Cardiac muscle cell (in vitro differentiated cells and primary cell): ENCODE measurements around the gene GABBR2. TPM values are rescaled to one million over a fixed set of nuclear protein-coding genes. Genes with fewer than 3 reads are reported as not detected.

Source experiments
- DNase-seq, 2 donors: peaks; one replicate each; pipeline versions ENCODE4 v3.0.0 to v3.0.0-alpha.2; 2010 to 2017; ENCODE audit warnings: low read depth in 1 of 2, low spot score in 1 of 2
- H3K27ac ChIP-seq: fragments of 200-600 bp; sonication (generic); 2 replicates; pipeline ENCODE4 v1.5.1; 2016
- H3K27me3 ChIP-seq: fragments of 200-600 bp; sonication (generic); 2 replicates; pipeline ENCODE4 v1.6.0; 2016; ENCODE audit warnings: control low read depth
- H3K36me3 ChIP-seq: fragments of 200-600 bp; sonication (generic); 2 replicates; pipeline ENCODE4 v1.5.1; 2016; ENCODE audit warnings: control low read depth
- H3K4me1 ChIP-seq: fragments of 200-600 bp; sonication (generic); 2 replicates; pipeline ENCODE4 v1.8.1; 2017; ENCODE audit warnings: low read depth, mild to moderate bottlenecking, mixed run types
- H3K4me3 ChIP-seq: fragments of 200-600 bp; sonication (generic); 2 replicates; pipeline ENCODE4 v1.5.1; 2016; ENCODE audit warnings: mild to moderate bottlenecking
- H3K9me3 ChIP-seq: fragments of 200-600 bp; sonication (generic); 2 replicates; pipeline ENCODE4 v1.5.1; 2017; ENCODE audit warnings: low read depth, mild to moderate bottlenecking, control low read depth
- polyA plus RNA-seq: library from polyadenylated mRNA; unstranded; fragments of >200 nt; fragmentation: Nextera tagmentation; extraction: Ambion mirVana; gene quantifications from 2 replicates; pipeline ENCODE4 v1.2.1, GENCODE V29; 2016
- total RNA-seq: library from RNA; depleted of rRNA; stranded (reverse); fragments of >200 nt; gene quantifications from 2 replicates; pipeline ENCODE4 v1.2.3, GENCODE V29; 2016
- TF ChIP-seq, protein P1 (sequence below): IDR thresholded peaks from 2 replicates; pipeline ENCODE4 v1.5.1; 2012; ENCODE audit warnings: low read depth, mild to moderate bottlenecking, low read length

The GABBR2 gene
- total and polyA plus RNA-seq, 2 experiments from 2014 or later = 0.06 TPM; not detected in 1

DNA sequence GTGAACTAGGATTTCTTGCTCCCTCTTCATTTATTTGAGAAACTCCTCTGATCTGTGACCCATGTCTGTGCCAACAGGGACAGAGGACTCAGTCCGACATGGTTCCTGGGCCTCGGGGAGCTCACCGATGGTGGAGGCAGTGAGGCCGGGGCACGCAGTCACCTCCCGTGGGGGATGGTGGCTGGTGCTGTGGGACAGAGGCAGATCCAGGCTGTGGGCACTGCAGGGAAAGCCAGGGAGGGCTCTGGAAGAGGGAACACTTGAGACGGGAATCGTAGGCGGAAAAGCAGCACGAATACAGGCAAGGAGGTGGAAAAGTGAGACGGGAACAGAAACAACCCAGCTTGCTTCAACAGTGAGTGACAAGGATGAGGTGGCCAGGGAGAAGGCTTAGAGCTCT lies 127.8 kb downstream of the GABBR2 start:
- TF ChIP-seq, protein P1, sequence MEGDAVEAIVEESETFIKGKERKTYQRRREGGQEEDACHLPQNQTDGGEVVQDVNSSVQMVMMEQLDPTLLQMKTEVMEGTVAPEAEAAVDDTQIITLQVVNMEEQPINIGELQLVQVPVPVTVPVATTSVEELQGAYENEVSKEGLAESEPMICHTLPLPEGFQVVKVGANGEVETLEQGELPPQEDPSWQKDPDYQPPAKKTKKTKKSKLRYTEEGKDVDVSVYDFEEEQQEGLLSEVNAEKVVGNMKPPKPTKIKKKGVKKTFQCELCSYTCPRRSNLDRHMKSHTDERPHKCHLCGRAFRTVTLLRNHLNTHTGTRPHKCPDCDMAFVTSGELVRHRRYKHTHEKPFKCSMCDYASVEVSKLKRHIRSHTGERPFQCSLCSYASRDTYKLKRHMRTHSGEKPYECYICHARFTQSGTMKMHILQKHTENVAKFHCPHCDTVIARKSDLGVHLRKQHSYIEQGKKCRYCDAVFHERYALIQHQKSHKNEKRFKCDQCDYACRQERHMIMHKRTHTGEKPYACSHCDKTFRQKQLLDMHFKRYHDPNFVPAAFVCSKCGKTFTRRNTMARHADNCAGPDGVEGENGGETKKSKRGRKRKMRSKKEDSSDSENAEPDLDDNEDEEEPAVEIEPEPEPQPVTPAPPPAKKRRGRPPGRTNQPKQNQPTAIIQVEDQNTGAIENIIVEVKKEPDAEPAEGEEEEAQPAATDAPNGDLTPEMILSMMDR = no peak
- no peak overlapping the region for H3K27ac ChIP-seq
- no peaks in the 10 kb centered on the region for H3K4me1 ChIP-seq
- no peak overlapping the region for H3K4me3 ChIP-seq
- DNase-seq = no peak
- H3K9me3 ChIP-seq = no peaks in the 10 kb centered on the region
- H3K36me3 ChIP-seq = no peaks in the 10 kb centered on the region
- no peaks in the 10 kb centered on the region for H3K27me3 ChIP-seq

DNA sequence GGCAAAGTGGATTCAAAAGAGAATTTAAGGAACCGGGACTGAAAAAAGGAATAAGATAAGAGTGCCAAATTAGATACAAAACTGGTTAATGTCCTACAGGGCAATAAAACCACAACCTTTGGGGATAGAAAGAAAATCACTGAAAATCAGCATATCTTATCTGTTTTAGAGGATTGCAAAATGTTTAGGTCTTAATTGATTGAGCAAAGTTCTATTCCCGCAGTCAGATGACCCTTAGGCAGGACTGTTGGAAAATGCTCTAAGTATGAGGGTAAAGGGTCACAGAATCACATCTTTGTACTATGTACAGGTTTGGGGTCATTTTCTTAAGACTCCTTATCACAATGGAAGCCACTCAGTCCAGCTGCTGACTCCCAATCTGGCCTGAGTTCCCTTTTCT lies 129.0 kb downstream of the GABBR2 start:
- Histone ChIP-seq H3K36me3 (no peaks in the 10 kb centered on the region), H3K27me3 (no peaks in the 10 kb centered on the region), H3K9me3 (no peaks in the 10 kb centered on the region), H3K4me3 (no peak overlapping the region), H3K27ac (no peak overlapping the region), H3K4me1 (no peaks in the 10 kb centered on the region)
- TF ChIP-seq, protein P1 = no peak
- no peak for DNase-seq

DNA sequence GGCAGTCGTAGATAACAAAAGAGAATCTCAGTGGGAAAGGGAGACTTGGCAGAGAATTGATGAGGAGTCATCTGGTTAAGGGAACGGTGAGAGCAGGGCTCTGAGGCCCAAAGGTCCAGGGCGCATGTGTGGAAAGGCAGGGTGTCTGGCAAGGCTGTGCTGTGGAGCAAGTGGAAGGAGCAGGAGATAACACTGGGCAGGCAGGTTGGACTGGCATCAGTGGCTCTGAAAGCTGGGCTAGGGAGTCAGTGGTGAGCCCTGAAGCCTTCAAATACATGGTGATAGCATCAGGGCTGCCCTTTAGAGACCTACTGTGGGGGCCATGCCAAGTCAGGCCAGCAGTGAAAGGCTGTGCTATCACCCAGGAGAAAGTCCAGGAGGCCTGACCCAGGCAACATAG lies 131.3 kb downstream of the GABBR2 start:
- H3K9me3 ChIP-seq = no peaks in the 10 kb centered on the region
- TF ChIP-seq, protein P1 = no peak
- no peaks in the 10 kb centered on the region for H3K36me3 ChIP-seq
- H3K27ac ChIP-seq = no peak overlapping the region
- no peak overlapping the region for H3K4me3 ChIP-seq
- H3K4me1 ChIP-seq = no peaks in the 10 kb centered on the region
- no peak for DNase-seq
- no peaks in the 10 kb centered on the region for H3K27me3 ChIP-seq

DNA sequence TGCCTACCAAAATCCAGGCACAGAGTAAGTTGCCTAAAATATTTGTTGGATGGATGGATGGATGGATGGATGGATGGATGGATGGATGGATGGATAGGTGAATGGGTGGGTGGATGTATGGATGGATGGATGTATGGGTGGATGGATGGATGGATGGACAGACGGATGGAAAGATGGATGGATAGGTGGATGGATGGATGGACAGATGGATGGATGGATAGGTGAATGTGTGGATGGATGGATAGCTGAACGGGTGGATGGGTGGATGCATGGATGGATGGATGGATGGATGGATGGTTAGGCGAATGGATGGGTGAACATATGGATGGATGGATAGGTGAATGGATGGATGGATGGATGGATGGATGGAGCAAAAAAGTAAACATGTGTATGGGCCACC lies 131.9 kb downstream of the GABBR2 start:
- H3K9me3 ChIP-seq = no peaks in the 10 kb centered on the region
- no peaks in the 10 kb centered on the region for H3K36me3 ChIP-seq
- TF ChIP-seq, protein P1 = no peak
- no peaks in the 10 kb centered on the region for H3K27me3 ChIP-seq
- no peak for DNase-seq
- no peak overlapping the region for H3K4me3 ChIP-seq
- no peak overlapping the region for H3K27ac ChIP-seq
- H3K4me1 ChIP-seq = no peaks in the 10 kb centered on the region

DNA sequence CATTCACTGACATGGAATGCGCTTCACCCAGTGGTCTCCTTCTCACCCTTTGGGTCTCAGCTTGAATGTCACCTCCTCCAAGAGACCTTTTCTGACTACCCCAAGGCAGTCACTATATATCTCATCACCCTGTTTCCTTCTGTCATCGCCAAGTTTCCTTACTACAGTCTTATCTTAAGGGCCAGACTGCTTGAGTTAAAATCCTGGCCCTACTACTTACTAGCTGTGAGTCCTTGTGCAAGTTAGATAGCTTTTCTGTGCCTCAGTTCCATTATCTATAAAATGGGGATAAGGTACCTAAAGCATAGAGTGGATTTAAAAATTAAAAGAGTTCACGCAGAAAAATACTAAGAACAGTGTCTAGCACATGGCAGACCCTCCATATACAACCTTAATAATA lies 132.4 kb downstream of the GABBR2 start:
- TF ChIP-seq, protein P1 = no peak
- DNase-seq = no peak

More for the DNA sequence above, 132.4 kb downstream of the GABBR2 start:
- no peaks in the 10 kb centered on the region for H3K9me3 ChIP-seq
- H3K36me3 ChIP-seq = no peaks in the 10 kb centered on the region
- no peak overlapping the region for H3K4me3 ChIP-seq
- H3K27me3 ChIP-seq = no peaks in the 10 kb centered on the region
- H3K4me1 ChIP-seq = no peaks in the 10 kb centered on the region
- no peak overlapping the region for H3K27ac ChIP-seq
